A673 (cell line): Measurements from ENCODE around the gene PIK3CD.

Experiments used
- EZH2 ChIP-seq: fragments of 200-600 bp; sonication (generic); IDR thresholded peaks from 2 replicates; pipeline ENCODE4 v1.6.1; 2017; ENCODE audit warnings: borderline replicate concordance, low read depth, mild to moderate bottlenecking, mixed read lengths, antibody characterized with exemption, low read length; ENCODE audit not compliant: poor library complexity, severe bottlenecking
- TF ChIP-seq, protein P1 (sequence below): fragments of 300-800, 200-600 bp; sonication (generic); conservative IDR thresholded peaks from 2 replicates; pipeline ENCODE4 v1.5.1; 2017; ENCODE audit warnings: low read depth, mild to moderate bottlenecking, antibody characterized with exemption, low read length, moderate library complexity, mixed read lengths

- TF ChIP-seq, protein P1, sequence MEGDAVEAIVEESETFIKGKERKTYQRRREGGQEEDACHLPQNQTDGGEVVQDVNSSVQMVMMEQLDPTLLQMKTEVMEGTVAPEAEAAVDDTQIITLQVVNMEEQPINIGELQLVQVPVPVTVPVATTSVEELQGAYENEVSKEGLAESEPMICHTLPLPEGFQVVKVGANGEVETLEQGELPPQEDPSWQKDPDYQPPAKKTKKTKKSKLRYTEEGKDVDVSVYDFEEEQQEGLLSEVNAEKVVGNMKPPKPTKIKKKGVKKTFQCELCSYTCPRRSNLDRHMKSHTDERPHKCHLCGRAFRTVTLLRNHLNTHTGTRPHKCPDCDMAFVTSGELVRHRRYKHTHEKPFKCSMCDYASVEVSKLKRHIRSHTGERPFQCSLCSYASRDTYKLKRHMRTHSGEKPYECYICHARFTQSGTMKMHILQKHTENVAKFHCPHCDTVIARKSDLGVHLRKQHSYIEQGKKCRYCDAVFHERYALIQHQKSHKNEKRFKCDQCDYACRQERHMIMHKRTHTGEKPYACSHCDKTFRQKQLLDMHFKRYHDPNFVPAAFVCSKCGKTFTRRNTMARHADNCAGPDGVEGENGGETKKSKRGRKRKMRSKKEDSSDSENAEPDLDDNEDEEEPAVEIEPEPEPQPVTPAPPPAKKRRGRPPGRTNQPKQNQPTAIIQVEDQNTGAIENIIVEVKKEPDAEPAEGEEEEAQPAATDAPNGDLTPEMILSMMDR = no peak
- TF ChIP-seq EZH2 = no peak
Measured at GRCh38 chr1:9776685-9777084, 125.2 kb downstream of the PIK3CD start.
